ENCODE data around the gene ADCY2. TPM values are rescaled to one million over a fixed set of nuclear protein-coding genes. Genes with fewer than 3 reads are reported as not detected.

The ADCY2 gene
- total RNA-seq, 2 experiments from 2014 or later, result not detected

GRCh38 chr5:7363067-7363677 lies 32.8 kb upstream of the ADCY2 start:
- no peak for DNase-seq (ENCODE audit: low spot score)
- no peak overlapping the region for H3K27ac ChIP-seq (ENCODE audit: low read depth, low read length, poor library complexity, severe bottlenecking)
- no peaks in the 10 kb centered on the region for H3K36me3 ChIP-seq (ENCODE audit: insufficient read depth, low read length)
- ChIA-PET POLR2A (interaction anchor here (0.5 to 2.5 kb wide), 3 partner anchors 9 to 623 kb away, joined by 3 to 5 read pairs (median 3); no protein-coding TSS in a partner anchor), CTCF (ENCODE audit: unreplicated experiment) (no interaction called here)
- no peaks in the 10 kb centered on the region for H3K9me2 ChIP-seq (ENCODE audit: insufficient read depth, low read length)
- H2AFZ ChIP-seq (ENCODE audit: low read length), result no peak overlapping the region
- H3K4me1 ChIP-seq (ENCODE audit: insufficient read depth, low read length, poor library complexity, severe bottlenecking), result no peaks in the 10 kb centered on the region
- BruUV-seq (replicated peaks), result no TSS peak
- no peaks in the 10 kb centered on the region for H3K79me2 ChIP-seq (ENCODE audit: insufficient read depth, low read depth, low read length)
- intact Hi-C loops (cut with micrococcal nuclease; ENCODE audit: unreplicated experiment), result no loop called here
- H3K9me3 ChIP-seq (ENCODE audit: low read length), result no peaks in the 10 kb centered on the region
- TF ChIP-seq EZH2phosphoT487 (IDR thresholded peaks at IDR 0.05; ENCODE audit: borderline replicate concordance, low read depth, low read length) (no peak), CTCF (conservative IDR thresholded peaks at IDR 0.05; ENCODE audit: low read length) (no peak)
- H3K4me2 ChIP-seq (ENCODE audit: low read length), result no peak overlapping the region
- no peaks in the 10 kb centered on the region for H4K20me1 ChIP-seq (ENCODE audit: insufficient read depth, low read length)
- no peak overlapping the region for H3K4me3 ChIP-seq (ENCODE audit: low read depth, low read length, poor library complexity, severe bottlenecking)

GRCh38 chr5:7364226-7364875 lies 31.6 kb upstream of the ADCY2 start:
- Histone ChIP-seq H3K9me3 (ENCODE audit: low read length) (no peaks in the 10 kb centered on the region), H3K4me3 (ENCODE audit: low read depth, low read length, poor library complexity, severe bottlenecking) (no peak overlapping the region), H3K9me2 (ENCODE audit: insufficient read depth, low read length) (no peaks in the 10 kb centered on the region), H3K79me2 (ENCODE audit: insufficient read depth, low read depth, low read length) (no peaks in the 10 kb centered on the region), H2AFZ (ENCODE audit: low read length) (no peak overlapping the region), H4K20me1 (ENCODE audit: insufficient read depth, low read length) (no peaks in the 10 kb centered on the region), H3K36me3 (ENCODE audit: insufficient read depth, low read length) (no peaks in the 10 kb centered on the region), H3K4me2 (ENCODE audit: low read length) (no peak overlapping the region), H3K27ac (ENCODE audit: low read depth, low read length, poor library complexity, severe bottlenecking) (no peak overlapping the region), H3K4me1 (ENCODE audit: insufficient read depth, low read length, poor library complexity, severe bottlenecking) (no peaks in the 10 kb centered on the region)
- DNase-seq (ENCODE audit: low spot score), result no peak
- CTCF ChIA-PET (ENCODE audit: unreplicated experiment), result no interaction called here
- BruUV-seq (replicated peaks), result no TSS peak
- intact Hi-C loops (cut with micrococcal nuclease; ENCODE audit: unreplicated experiment), result no loop called here
- TF ChIP-seq EZH2phosphoT487 (IDR thresholded peaks at IDR 0.05; ENCODE audit: borderline replicate concordance, low read depth, low read length), result no peak
- no peak for TF ChIP-seq CTCF (conservative IDR thresholded peaks at IDR 0.05; ENCODE audit: low read length)
- POLR2A ChIA-PET, result interaction anchor here (2.5 kb wide), 1 partner anchor 10 kb away, joined by 5 read pairs; no protein-coding TSS in a partner anchor

GRCh38 chr5:7367780-7368179 lies 28.2 kb upstream of the ADCY2 start:
- POLR2A ChIA-PET, result no interaction called here
- Histone ChIP-seq H2AFZ (ENCODE audit: low read length) (no peak overlapping the region), H3K27ac (ENCODE audit: low read depth, low read length, poor library complexity, severe bottlenecking) (no peak overlapping the region), H4K20me1 (ENCODE audit: insufficient read depth, low read length) (no peaks in the 10 kb centered on the region), H3K9me2 (ENCODE audit: insufficient read depth, low read length) (no peaks in the 10 kb centered on the region), H3K36me3 (ENCODE audit: insufficient read depth, low read length) (no peaks in the 10 kb centered on the region), H3K4me1 (ENCODE audit: insufficient read depth, low read length, poor library complexity, severe bottlenecking) (no peaks in the 10 kb centered on the region), H3K4me2 (ENCODE audit: low read length) (no peak overlapping the region), H3K9me3 (ENCODE audit: low read length) (no peaks in the 10 kb centered on the region), H3K79me2 (ENCODE audit: insufficient read depth, low read depth, low read length) (no peaks in the 10 kb centered on the region), H3K4me3 (ENCODE audit: low read depth, low read length, poor library complexity, severe bottlenecking) (no peak overlapping the region)
- no peak for DNase-seq (ENCODE audit: low spot score)
- TF ChIP-seq EZH2phosphoT487 (IDR thresholded peaks at IDR 0.05; ENCODE audit: borderline replicate concordance, low read depth, low read length) (no peak), CTCF (conservative IDR thresholded peaks at IDR 0.05; ENCODE audit: low read length) (no peak)
- CTCF ChIA-PET (ENCODE audit: unreplicated experiment), result no interaction called here
- BruUV-seq (replicated peaks), result no TSS peak
- intact Hi-C loops (cut with micrococcal nuclease; ENCODE audit: unreplicated experiment), result no loop called here

Measured in OCI-LY7 (cell line).